Mesendoderm (in vitro differentiated cells): ENCODE data around the gene ZRANB3.
"Not testable (repeated sequence)": the region's sequence is repeated elsewhere in the genome, so short reads cannot be mapped to it uniquely, and the experiment has no call there.

Experiments
- DNase-seq: peaks from one replicate; pipeline ENCODE4 v3.0.0; 2013
- H2AK5ac ChIP-seq: 2 replicates; pipeline ENCODE4 v1.6.1; 2013; ENCODE audit warnings: low read length, inconsistent platforms
- H2BK120ac ChIP-seq: 2 replicates; pipeline ENCODE4 v1.6.1; 2013; ENCODE audit warnings: low read depth, mild to moderate bottlenecking, low read length, moderate library complexity, mixed read lengths
- H2BK15ac ChIP-seq: replicated peaks from 2 replicates; pipeline ENCODE4 v1.6.1; 2013; ENCODE audit warnings: low read depth, mild to moderate bottlenecking, moderate library complexity
- H2BK5ac ChIP-seq: 2 replicates; pipeline ENCODE4 v1.6.1; 2013; ENCODE audit warnings: low read length, inconsistent platforms
- H3K18ac ChIP-seq: 2 replicates; pipeline ENCODE4 v1.6.1; 2013; ENCODE audit warnings: mild to moderate bottlenecking, low read length, mixed read lengths
- H3K23ac ChIP-seq: one replicate; pipeline ENCODE4 v1.6.1; 2013; ENCODE audit warnings: low read length
- H3K27ac ChIP-seq: 2 replicates; pipeline ENCODE4 v1.5.1; 2013; ENCODE audit warnings: low read depth, mild to moderate bottlenecking, inconsistent platforms, low read length, moderate library complexity
- H3K27me3 ChIP-seq: 2 replicates; pipeline ENCODE4 v1.6.1; 2013; ENCODE audit warnings: low read length, control low read depth, mild to moderate bottlenecking, inconsistent platforms; ENCODE audit not compliant: insufficient read depth, poor library complexity
- H3K36me3 ChIP-seq: 2 replicates; pipeline ENCODE4 v1.6.1; 2013; ENCODE audit warnings: low read length, inconsistent platforms; ENCODE audit not compliant: control insufficient read depth, insufficient read depth
- H3K4ac ChIP-seq: one replicate; pipeline ENCODE4 v1.6.1; 2013; ENCODE audit warnings: low read depth, mild to moderate bottlenecking, low read length, moderate library complexity
- H3K4me1 ChIP-seq: 2 replicates; pipeline ENCODE4 v1.6.1; 2013; ENCODE audit warnings: low read depth, low read length, inconsistent platforms; ENCODE audit not compliant: control insufficient read depth
- H3K4me2 ChIP-seq: 2 replicates; pipeline ENCODE4 v1.6.1; 2013; ENCODE audit warnings: low read length
- H3K4me3 ChIP-seq: 2 replicates; pipeline ENCODE4 v1.5.1; 2013; ENCODE audit warnings: mild to moderate bottlenecking, low read length
- H3K56ac ChIP-seq: one replicate; pipeline ENCODE4 v1.6.1; 2013; ENCODE audit warnings: low read length
- H3K79me1 ChIP-seq: 2 replicates; pipeline ENCODE4 v1.6.1; 2013; ENCODE audit warnings: low read length, inconsistent platforms
- H3K79me2 ChIP-seq: 2 replicates; pipeline ENCODE4 v1.6.1; 2013; ENCODE audit warnings: mild to moderate bottlenecking, low read length; ENCODE audit not compliant: control insufficient read depth, insufficient read depth
- H3K9ac ChIP-seq: 2 replicates; pipeline ENCODE4 v1.6.1; 2013; ENCODE audit warnings: low read length, inconsistent platforms
- H4K5ac ChIP-seq: one replicate; pipeline ENCODE4 v1.6.1; 2013; ENCODE audit warnings: low read length
- H4K8ac ChIP-seq: one replicate; pipeline ENCODE4 v1.6.1; 2013; ENCODE audit warnings: low read depth, mild to moderate bottlenecking, control low read depth, low read length, moderate library complexity
- WGBS: extraction: QIAGEN DNeasy Blood & Tissue Kit; methylation state at CpG from one replicate; pipeline ENCODE4 v1.1.7; 2013; ENCODE audit warnings: low lambda C conversion rate, missing lambda C conversion rate; ENCODE audit not compliant: insufficient coverage; ENCODE audit errors: extremely low coverage; 5-methylcytosine and 5-hydroxymethylcytosine counted together

ZRANB3 gene

DNA sequence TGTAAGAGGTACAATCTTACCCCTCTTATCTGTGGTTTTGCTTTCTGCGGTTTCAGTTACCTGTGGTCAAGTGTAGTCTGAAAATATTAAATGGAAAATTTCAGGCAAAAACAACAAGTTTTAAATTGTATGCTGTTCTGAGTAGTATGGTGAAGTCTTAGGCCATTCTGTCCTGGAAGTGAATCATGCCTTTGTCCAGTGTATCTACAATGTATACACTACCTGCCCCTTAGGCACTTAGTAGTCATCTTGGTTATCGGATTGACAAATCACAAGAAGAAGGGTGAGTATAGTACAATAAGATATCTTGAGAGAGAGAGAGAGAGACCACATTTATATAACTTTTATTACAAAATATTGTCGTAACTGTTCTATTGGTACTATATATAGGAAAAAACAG lies 435.4 kb downstream of the ZRANB3 start:
- no peak overlapping the region for H4K8ac ChIP-seq
- no peaks in the 10 kb centered on the region for H3K79me2 ChIP-seq
- no CpG with 5 or more reads among the region's 3 CpGs for WGBS

DNA sequence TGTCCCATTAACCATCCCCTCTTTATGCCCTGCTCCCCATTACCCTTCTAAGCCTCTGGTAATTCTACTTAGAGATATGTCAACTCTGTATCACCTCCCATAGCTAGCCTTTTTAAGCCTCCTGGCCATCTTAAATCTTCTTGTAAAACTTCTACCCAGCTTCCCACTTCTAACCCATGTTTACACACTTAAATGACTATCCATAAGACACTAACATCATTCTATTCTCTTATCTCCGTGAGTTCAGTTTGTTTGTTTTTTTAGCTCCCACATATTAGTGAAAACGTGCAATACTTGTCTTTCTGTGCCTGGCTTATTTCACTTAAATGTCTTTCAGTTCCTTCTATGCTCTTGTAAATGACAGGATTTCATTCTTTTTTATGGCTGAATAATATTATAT lies 436.5 kb downstream of the ZRANB3 start:
- Histone ChIP-seq H4K8ac (no peak overlapping the region), H2BK15ac (no peak overlapping the region), H3K4me3 (no peak overlapping the region), H2AK5ac (no peak overlapping the region), H3K27ac (no peak overlapping the region), H3K4ac (no peak overlapping the region), H2BK5ac (no peak overlapping the region), H2BK120ac (no peak overlapping the region), H4K5ac (no peak overlapping the region), H3K23ac (no peak overlapping the region), H3K18ac (no peak overlapping the region), H3K9ac (no peak overlapping the region), H3K79me1 (peaks cover 2% of the 10 kb centered on the region), H3K4me1 (no peaks in the 10 kb centered on the region), H3K79me2 (no peaks in the 10 kb centered on the region), H3K56ac (no peak overlapping the region), H3K36me3 (peaks cover 2% of the 10 kb centered on the region), H3K27me3 (no peaks in the 10 kb centered on the region), H3K4me2 (no peak overlapping the region)
- no peak for DNase-seq
- WGBS, result no CpG with 5 or more reads among the region's 2 CpGs

More for the DNA sequence above, 435.4 kb downstream of the ZRANB3 start:
- no peak overlapping the region for H2BK120ac ChIP-seq
- H3K4me2 ChIP-seq, result no peak overlapping the region
- no peak overlapping the region for H2AK5ac ChIP-seq
- H3K4me1 ChIP-seq, result no peaks in the 10 kb centered on the region
- H3K36me3 ChIP-seq, result peaks cover 2% of the 10 kb centered on the region
- H4K5ac ChIP-seq, result no peak overlapping the region
- no peak overlapping the region for H3K4ac ChIP-seq
- no peak overlapping the region for H2BK15ac ChIP-seq
- no peak overlapping the region for H3K27ac ChIP-seq
- no peak for DNase-seq
- no peak overlapping the region for H2BK5ac ChIP-seq
- H3K23ac ChIP-seq, result no peak overlapping the region
- H3K18ac ChIP-seq, result no peak overlapping the region
- H3K4me3 ChIP-seq, result no peak overlapping the region
- no peak overlapping the region for H3K9ac ChIP-seq
- peaks cover 1% of the 10 kb centered on the region for H3K79me1 ChIP-seq
- H3K56ac ChIP-seq, result no peak overlapping the region
- H3K27me3 ChIP-seq, result no peaks in the 10 kb centered on the region

- H3K4me1 ChIP-seq, result no peaks in the 10 kb centered on the region
- no peak overlapping the region for H3K56ac ChIP-seq
- H3K4me2 ChIP-seq, result no peak overlapping the region
- H2BK120ac ChIP-seq, result no peak overlapping the region
- no peak overlapping the region for H3K4me3 ChIP-seq
- H3K27ac ChIP-seq, result no peak overlapping the region
- H3K79me1 ChIP-seq, result peaks cover 2% of the 10 kb centered on the region
- no peak overlapping the region for H3K4ac ChIP-seq
- no peak overlapping the region for H3K18ac ChIP-seq
- H2BK5ac ChIP-seq, result no peak overlapping the region
- H3K9ac ChIP-seq, result no peak overlapping the region
- WGBS, result no CpG with 5 or more reads among the region's 3 CpGs
- H2AK5ac ChIP-seq, result no peak overlapping the region
- no peaks in the 10 kb centered on the region for H3K27me3 ChIP-seq
- no peak overlapping the region for H3K23ac ChIP-seq
- no peak overlapping the region for H4K8ac ChIP-seq
- H3K36me3 ChIP-seq, result peaks cover 2% of the 10 kb centered on the region
- DNase-seq, result no peak
- no peak overlapping the region for H2BK15ac ChIP-seq
- no peak overlapping the region for H4K5ac ChIP-seq
- no peaks in the 10 kb centered on the region for H3K79me2 ChIP-seq
These were observed 437.2 kb downstream of the ZRANB3 start for GRCh38 chr2:135093670-135094330.

DNA sequence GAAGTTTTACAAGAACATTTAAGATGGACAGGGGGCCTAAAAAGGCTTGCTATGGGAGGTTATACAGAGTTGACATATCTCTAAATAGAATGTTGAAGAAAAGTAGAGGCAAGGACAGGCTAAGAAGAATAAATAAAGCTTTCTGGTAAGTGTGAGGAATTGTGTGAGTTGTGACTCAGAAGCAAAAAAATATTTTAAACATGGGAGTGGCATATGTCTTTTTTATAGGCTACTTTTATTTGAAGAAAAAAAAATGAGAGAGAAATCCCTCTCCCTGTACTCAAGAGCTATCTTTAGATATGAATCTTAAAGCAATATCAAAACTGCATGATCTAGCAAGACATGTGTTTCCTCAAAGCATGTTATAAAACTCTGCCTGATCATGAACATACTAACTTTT lies 437.8 kb downstream of the ZRANB3 start:
- H3K27ac ChIP-seq, result no peak overlapping the region
- no peak overlapping the region for H3K4ac ChIP-seq
- H4K5ac ChIP-seq, result no peak overlapping the region
- peaks cover 2% of the 10 kb centered on the region for H3K79me1 ChIP-seq
- H4K8ac ChIP-seq, result no peak overlapping the region
- H3K36me3 ChIP-seq, result peaks cover 2% of the 10 kb centered on the region
- H3K4me1 ChIP-seq, result no peaks in the 10 kb centered on the region
- H3K4me2 ChIP-seq, result no peak overlapping the region
- no peak overlapping the region for H3K23ac ChIP-seq
- no peak overlapping the region for H2BK120ac ChIP-seq
- H2BK15ac ChIP-seq, result no peak overlapping the region
- no peak for DNase-seq
- H3K4me3 ChIP-seq, result no peak overlapping the region
- H2BK5ac ChIP-seq, result no peak overlapping the region
- H3K9ac ChIP-seq, result no peak overlapping the region
- H3K56ac ChIP-seq, result no peak overlapping the region
- H2AK5ac ChIP-seq, result no peak overlapping the region
- H3K27me3 ChIP-seq, result no peaks in the 10 kb centered on the region
- no peak overlapping the region for H3K18ac ChIP-seq
- H3K79me2 ChIP-seq, result no peaks in the 10 kb centered on the region

- H3K79me2 ChIP-seq, result no peaks in the 10 kb centered on the region
- peaks cover 2% of the 10 kb centered on the region for H3K79me1 ChIP-seq
- H2BK5ac ChIP-seq, result no peak overlapping the region
- H2AK5ac ChIP-seq, result no peak overlapping the region
- H4K8ac ChIP-seq, result no peak overlapping the region
- no peak overlapping the region for H3K4ac ChIP-seq
- no peak overlapping the region for H3K18ac ChIP-seq
- H4K5ac ChIP-seq, result no peak overlapping the region
- H3K4me2 ChIP-seq, result no peak overlapping the region
- no peak overlapping the region for H2BK15ac ChIP-seq
- H3K27me3 ChIP-seq, result no peaks in the 10 kb centered on the region
- no peak overlapping the region for H3K4me3 ChIP-seq
- WGBS, result no CpG with 5 or more reads among the region's 1 CpG
- no peak overlapping the region for H3K23ac ChIP-seq
- DNase-seq, result no peak
- no peak overlapping the region for H2BK120ac ChIP-seq
- H3K36me3 ChIP-seq, result peaks cover 2% of the 10 kb centered on the region
- H3K27ac ChIP-seq, result no peak overlapping the region
- no peak overlapping the region for H3K56ac ChIP-seq
- H3K4me1 ChIP-seq, result no peaks in the 10 kb centered on the region
- H3K9ac ChIP-seq, result no peak overlapping the region
These were observed 439.3 kb downstream of the ZRANB3 start for GRCh38 chr2:135091681-135092080.

DNA sequence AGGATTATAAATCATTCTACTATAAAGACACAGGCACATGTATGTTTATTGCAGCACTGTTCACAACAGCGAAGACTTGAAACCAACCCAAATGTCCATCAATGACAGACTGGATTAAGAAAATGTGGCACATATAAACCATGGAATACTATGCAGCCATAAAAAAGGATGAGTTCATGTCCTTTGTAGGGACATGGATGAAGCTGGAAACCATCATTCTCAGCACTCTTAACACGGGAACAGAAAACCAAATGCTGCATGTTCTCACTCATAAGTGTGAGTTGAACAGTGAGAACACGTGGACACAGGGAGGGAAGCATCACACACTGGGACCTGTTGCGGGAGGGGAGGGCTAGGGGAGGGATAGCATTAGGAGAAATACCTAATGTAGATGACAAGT lies 441.4 kb downstream of the ZRANB3 start:
- not testable (repeated sequence) for H3K4me1 ChIP-seq, H3K36me3 ChIP-seq, H3K18ac ChIP-seq, H3K4me2 ChIP-seq, H2BK5ac ChIP-seq, H3K9ac ChIP-seq, H3K56ac ChIP-seq, H3K23ac ChIP-seq, H2BK120ac ChIP-seq, H2BK15ac ChIP-seq, H2AK5ac ChIP-seq, DNase-seq, H3K4ac ChIP-seq, H3K27me3 ChIP-seq, H4K5ac ChIP-seq, H3K79me2 ChIP-seq, H3K27ac ChIP-seq, H3K79me1 ChIP-seq, H4K8ac ChIP-seq, H3K4me3 ChIP-seq
- no CpG with 5 or more reads among the region's 4 CpGs for WGBS
